HEK293T (cell line): ENCODE measurements around the gene OGFOD2.

Experiments used
- FOXA1 ChIP-seq: fragments of 450-650 bp; IDR thresholded peaks from 2 replicates; pipeline ENCODE4 v1.6.1; 2016; ENCODE audit warnings: mild to moderate bottlenecking
- FOXK2 ChIP-seq: fragments of 450-650 bp; IDR thresholded peaks from 2 replicates; pipeline ENCODE4 v1.6.1; 2016; ENCODE audit warnings: mild to moderate bottlenecking
- TARDBP ChIP-seq: fragments of 450-650 bp; IDR thresholded peaks from 2 replicates; pipeline ENCODE4 v1.6.1; 2016

DNA sequence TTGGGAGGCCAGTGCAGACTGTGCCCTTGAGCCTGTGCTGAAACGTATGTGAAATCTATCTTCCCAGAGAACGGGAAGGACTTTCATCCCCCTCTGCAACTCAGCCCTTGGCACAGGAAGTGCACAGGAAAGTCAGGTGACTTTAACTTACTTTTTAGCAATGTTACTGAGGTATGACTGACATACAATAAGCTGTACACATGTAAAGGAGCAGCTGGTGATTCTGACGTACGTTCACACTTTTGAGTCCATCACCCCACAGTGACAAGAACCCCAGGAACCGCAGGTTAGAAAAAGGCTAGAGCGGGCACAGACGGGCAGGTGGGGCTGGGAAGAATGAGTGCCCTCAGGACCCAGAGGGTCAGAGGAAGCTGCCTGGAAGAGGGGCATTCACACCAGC lies 53.4 kb downstream of the OGFOD2 start:
- TF ChIP-seq FOXA1: no peak
- TF ChIP-seq FOXK2: no peak
- TF ChIP-seq TARDBP: no peak
